AG09309 (cell line): Measurements from ENCODE around the gene PTGDS.

Source experiments
- DNase-seq: peaks from one replicate; pipeline ENCODE4 v3.0.0-alpha.2; 2010; ENCODE audit warnings: low read depth
- H3K4me3 ChIP-seq: 2 replicates; pipeline ENCODE4 v1.5.1; 2011; ENCODE audit warnings: mild to moderate bottlenecking, low read depth, low read length, moderate library complexity; ENCODE audit not compliant: control insufficient read depth
- TF ChIP-seq, protein P1 (sequence below): IDR thresholded peaks from 2 replicates; pipeline ENCODE4 v1.5.1; 2011; ENCODE audit warnings: mild to moderate bottlenecking, low read depth, low read length, inconsistent platforms; ENCODE audit not compliant: insufficient read depth, control insufficient read depth; ENCODE audit errors: missing control alignments

Gene PTGDS

DNA sequence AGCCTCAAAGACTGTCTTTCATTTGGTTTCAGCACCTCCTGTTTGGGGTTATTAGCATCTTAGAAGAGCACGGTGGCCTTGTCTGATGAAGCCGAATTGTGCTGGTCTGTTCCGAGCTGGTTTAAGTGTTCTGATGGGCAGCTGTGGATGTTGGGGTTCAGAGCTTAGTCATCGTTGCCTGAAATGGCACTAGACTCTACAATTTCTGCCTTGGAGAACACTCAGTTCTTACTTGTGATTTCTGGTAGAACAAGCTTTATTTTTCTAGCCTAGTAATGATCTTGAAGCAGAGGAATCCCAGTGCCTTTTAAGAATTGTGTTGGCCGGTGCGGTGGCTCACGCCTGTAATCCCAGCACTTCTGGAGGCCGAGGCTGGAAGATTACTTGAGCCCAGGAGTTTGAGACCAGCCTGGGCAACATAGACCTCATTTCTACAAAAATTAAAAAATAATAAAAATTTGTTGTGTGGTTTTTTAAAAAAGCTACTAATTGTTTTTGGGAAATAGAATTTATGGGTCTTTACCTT, 40.6 kb upstream of the PTGDS start:
- TF ChIP-seq, protein P1, sequence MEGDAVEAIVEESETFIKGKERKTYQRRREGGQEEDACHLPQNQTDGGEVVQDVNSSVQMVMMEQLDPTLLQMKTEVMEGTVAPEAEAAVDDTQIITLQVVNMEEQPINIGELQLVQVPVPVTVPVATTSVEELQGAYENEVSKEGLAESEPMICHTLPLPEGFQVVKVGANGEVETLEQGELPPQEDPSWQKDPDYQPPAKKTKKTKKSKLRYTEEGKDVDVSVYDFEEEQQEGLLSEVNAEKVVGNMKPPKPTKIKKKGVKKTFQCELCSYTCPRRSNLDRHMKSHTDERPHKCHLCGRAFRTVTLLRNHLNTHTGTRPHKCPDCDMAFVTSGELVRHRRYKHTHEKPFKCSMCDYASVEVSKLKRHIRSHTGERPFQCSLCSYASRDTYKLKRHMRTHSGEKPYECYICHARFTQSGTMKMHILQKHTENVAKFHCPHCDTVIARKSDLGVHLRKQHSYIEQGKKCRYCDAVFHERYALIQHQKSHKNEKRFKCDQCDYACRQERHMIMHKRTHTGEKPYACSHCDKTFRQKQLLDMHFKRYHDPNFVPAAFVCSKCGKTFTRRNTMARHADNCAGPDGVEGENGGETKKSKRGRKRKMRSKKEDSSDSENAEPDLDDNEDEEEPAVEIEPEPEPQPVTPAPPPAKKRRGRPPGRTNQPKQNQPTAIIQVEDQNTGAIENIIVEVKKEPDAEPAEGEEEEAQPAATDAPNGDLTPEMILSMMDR = no peak
- no peak for DNase-seq
- H3K4me3 ChIP-seq = no peak overlapping the region

DNA sequence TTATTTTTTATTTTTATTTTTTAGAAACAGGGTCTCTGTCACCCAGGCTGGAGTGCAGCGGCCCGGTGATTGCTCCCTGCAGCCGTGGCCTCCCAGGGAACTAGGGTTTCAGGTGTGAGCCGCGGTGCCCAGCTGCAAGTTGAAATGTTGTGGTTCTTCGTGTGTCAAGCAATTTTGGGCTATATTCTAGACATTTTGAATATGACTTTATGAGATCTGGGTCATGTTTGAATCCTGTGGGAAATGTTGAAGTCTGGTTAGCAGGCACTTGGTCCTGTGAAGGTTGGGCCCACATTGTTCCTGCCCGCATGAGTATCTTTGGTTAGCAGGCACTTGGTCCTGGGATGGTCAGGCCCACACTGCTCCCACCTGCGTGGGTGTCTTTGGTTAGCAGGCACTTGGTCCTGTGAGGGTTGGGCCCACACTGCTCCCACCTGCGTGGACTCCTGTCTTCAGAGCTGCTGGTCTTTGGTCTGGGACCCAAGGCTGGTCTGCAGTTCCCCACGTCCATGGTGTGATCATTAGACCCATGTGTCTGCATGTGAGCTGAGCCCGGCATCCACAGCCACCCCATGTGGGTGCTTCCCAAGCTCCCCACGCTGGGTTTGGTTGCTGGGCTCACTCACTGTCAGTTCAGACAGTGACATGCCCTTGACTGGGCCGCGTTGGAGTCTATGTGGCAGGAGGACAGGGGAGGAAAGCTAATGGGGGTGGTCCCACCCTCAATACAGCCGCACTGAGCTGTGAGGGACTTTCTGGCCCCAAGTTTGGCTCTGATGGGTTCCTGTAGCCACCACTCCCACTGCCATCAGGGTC, 39.9 kb upstream of the PTGDS start:
- H3K4me3 ChIP-seq = no peak overlapping the region
- TF ChIP-seq, protein P1 = no peak
- no peak for DNase-seq

DNA sequence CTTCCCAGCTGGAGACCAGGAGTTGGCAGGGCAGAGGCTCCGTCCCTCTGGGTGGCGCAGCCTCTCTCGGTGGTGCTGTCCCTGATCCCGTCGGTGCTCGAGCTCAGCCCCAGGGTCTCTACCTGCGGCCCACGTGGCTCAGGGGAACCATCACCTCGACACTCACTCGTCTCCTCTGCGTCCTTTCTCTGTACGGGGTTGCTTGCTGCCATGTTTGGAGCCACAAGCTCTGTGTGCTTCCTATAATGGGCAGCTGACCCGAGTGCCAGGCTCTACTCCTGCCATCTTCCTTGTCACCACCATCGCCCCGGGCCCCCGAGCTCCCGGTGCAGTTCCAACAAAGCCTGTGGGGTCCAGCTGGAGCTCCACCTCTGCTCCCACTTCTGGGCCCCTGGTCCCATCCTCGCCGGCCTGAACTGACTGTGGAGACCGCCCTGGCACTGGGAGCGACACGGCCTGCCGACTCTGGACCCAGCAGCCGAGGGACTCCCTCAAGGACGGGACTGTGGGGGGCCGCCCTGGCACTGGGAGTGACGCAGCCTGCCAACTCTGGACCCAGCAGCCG, 37.8 kb upstream of the PTGDS start:
- no peak for DNase-seq
- no peak overlapping the region for H3K4me3 ChIP-seq
- TF ChIP-seq, protein P1 = no peak

GRCh38 chr9:136939996-136940525, 37.2 kb upstream of the PTGDS start:
- TF ChIP-seq, protein P1 = no peak
- H3K4me3 ChIP-seq = no peak overlapping the region

DNA sequence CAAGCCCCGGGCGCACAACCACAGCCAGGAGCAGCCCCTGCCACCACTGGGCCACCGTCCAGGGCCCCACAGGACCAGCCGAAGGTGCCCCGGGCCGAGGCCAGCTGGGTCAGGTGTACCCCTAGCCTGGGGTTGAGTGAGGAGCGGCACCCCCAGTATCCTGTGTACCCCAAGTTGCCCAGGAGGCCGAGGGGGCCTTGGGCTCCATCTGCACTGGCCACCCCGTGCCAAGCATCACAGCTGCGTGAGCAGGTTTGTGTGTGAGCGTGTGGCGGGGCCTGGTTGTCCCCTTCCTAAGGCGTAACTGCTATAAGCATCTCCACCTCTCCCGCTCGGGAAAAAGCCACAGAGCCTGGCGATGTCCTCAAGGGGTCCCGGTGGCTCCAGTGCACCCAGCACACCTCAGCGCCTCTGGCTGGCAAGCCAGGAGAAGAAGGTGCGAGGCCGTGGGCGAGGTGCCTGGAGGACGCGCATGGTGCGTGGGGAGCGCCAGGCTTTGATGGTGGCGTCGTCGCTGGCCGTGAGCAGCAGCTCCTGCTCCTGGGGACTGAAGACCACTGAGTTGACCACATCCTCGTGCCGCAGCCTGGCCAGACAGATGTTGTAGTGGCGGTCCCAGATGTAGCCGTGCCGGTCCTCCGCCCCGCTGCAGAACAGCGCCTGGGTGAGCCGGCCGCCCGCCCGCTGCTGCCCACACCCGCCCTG, 36.6 kb upstream of the PTGDS start:
- TF ChIP-seq, protein P1 = no peak
- no peak for DNase-seq
- no peak overlapping the region for H3K4me3 ChIP-seq

More at GRCh38 chr9:136939996-136940525, 37.2 kb upstream of the PTGDS start:
- DNase-seq = no peak

DNA sequence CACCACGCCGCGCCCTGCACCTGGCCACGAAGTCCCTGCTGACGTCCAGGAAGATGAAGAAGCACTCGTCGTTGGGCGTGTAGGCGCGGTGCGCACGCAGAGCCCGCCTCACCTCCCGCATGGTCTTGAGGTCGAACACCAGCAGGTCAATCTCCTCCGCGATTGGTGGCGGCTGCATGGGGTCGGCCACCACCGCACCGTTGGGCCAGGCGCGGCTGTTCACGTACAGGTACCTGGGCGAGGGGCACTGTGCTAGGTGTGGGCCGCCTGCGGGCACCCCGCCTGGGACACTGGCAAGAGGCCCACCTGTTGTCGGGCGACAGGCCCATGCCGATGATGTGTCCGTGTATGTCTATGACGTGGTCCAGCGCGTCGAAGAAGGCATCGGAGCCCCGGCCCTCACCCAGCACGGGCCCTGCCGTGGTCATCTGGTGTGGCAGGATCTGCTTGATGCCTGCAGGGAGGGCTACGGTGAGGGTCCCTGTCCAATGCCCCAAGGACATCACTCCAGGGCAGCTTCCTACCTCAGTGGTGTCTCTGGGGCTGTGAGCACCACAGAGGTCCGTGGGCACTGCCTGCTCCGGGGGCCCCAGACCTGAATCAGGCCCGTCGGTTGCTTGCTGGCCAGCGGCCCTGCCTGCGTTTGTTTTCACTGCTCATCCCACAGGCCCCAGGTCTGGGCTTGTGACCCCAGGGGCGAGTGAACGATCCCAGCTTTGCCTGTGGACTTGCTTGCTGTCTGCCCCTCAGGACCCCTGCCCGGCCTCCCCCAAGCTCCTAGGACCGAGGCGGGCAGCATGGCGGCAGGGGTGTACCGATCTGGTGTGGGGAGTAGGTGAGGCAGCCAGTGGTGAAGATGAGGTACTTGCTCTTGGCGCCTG, 35.8 kb upstream of the PTGDS start:
- TF ChIP-seq, protein P1 = no peak
- H3K4me3 ChIP-seq = no peak overlapping the region
- DNase-seq = no peak
